GM10847 (cell line): ENCODE measurements around the gene PCSK2.

Experiments used
- POLR2A ChIP-seq: IDR thresholded peaks from 2 replicates; pipeline ENCODE4 v1.6.1; 2011; ENCODE audit not compliant: insufficient read length; ENCODE audit errors: extremely low read depth

The PCSK2 gene, protein sequence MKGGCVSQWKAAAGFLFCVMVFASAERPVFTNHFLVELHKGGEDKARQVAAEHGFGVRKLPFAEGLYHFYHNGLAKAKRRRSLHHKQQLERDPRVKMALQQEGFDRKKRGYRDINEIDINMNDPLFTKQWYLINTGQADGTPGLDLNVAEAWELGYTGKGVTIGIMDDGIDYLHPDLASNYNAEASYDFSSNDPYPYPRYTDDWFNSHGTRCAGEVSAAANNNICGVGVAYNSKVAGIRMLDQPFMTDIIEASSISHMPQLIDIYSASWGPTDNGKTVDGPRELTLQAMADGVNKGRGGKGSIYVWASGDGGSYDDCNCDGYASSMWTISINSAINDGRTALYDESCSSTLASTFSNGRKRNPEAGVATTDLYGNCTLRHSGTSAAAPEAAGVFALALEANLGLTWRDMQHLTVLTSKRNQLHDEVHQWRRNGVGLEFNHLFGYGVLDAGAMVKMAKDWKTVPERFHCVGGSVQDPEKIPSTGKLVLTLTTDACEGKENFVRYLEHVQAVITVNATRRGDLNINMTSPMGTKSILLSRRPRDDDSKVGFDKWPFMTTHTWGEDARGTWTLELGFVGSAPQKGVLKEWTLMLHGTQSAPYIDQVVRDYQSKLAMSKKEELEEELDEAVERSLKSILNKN

DNA sequence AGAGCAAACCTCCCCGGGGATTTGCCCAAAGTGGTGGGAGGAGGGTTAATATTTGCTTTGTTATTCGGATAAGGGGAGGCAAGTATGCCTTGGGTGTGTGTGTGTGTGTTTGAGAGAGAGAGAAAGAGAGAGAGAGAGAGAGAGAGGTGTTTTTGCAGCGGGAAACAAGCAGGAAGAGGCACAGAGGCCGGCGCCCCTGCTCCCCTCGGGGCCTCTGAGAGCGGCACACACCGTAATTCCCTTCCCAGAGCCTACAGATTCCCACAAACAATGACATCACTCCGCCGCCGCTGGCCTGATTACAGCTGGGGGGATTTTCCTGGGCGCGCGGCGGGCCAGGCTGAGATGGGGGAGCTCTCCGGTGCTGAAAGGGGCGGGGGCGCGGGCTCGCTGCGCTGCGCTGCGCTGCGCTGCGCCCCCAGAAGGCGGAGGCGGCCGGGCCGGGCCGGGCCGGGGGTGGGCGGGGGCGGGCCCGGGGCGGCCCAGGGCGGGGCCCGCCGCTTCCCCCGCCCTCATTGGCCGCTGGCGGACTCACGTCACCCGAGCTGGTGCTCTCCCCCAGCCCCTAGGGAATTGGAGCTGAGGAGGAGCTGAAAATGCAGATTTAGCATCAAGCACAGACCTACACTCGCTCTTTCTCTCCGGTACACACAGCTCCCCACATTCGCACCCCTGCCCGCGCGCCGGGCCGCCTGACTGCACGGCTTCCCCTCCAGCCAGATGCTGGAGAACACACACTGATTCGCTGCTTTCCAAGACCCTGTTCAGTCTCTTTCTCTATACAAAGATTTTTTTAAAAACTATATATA lies at the start of gene PCSK2:
Gene PCSK2, plus strand, starts transcription at position 631 of the 809 bp plus-strand sequence. CDS start 266 bp downstream, outside the sequence.
- no peak for TF ChIP-seq POLR2A

DNA sequence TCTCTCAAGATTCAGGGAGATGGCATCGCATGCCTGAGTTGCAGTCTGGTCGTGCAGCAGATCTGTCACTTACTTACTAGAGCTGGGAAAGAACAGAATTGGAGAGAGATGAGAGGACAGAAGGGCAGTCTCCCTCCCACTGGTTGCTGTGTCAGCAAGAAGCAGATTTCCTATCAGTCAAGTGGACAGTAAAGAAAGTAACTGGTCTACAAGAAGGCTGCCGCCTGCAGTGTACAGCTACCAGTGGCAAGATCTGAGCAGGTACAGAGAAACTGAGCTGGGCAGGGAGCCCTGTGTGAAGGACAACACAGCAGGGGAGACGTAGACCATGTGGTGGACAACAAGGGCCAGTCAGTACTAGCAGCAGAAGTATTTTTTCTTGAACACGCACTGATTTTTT lies 49.5 kb upstream of the PCSK2 start:
- TF ChIP-seq POLR2A: no peak

DNA sequence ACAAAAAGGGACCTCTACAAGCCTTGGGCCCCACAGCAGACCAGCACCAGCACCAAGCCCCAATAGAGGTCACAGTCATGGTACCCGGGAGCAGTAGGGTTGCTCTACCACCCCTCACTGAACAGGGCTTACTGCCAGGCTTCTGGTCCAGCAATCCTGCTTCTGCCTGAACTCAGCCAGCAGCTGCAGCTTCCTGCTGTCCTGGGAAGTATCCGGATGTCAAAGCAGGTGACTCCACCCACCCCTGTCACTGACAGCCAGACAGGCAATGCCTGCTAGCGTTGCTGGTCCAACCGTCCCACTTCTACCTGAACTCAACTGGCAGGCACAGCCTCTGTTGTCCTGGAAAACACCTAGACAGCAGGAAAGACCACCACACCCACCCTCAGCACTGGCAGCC lies 47.0 kb upstream of the PCSK2 start:
- no peak for TF ChIP-seq POLR2A

DNA sequence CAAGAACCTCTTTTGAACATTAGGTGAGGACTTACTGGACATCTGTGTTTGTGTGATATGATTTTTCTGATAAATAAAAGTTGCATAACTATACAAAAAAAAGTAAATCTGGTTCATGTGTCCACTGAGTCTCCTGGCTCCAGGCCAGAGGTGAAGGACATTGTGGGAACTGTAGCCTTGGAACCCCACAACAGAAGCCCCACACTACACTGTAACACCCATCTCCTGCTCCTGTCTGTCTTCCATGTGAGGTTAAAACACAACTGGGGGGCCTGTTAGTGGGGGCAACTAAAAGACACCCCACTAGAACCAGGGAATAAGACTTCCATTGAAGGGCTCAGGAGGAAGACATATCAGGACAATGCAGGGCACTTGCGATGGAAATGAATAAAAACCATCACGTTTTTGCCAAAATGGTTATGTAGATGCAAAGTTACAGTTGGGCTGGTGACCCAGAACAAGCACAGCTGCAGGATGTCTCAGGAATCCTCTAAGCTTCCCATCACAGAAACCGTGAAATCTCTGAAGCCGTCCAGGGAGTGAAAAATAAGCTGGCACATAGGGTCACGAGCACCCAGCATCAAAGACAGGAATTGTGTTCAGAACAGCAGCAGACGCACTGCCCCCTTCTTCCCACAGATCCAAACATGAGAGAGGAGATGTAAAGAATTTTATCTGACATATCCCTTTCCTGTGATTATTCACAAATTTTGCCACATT lies 36.7 kb upstream of the PCSK2 start:
- no peak for TF ChIP-seq POLR2A

DNA sequence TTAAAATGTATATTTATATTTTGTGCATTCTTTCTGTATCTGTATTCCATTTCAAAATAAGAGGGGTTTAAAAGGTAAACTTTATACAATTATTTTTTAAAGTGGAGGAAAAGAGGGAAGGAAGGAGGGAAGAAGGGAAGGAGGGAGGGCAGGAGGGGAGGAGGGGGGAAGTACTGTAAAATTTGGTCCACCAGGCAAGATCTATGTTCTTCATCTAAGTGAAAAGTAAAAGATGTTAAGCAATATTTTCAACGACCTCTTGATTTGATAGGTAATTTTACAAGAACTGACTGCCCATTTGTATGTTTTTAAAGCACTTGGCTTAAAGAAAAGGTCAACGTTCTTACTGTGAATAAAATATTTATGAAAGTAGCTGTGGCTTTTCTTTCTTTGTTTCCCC lies 29.8 kb upstream of the PCSK2 start:
- no peak for TF ChIP-seq POLR2A

DNA sequence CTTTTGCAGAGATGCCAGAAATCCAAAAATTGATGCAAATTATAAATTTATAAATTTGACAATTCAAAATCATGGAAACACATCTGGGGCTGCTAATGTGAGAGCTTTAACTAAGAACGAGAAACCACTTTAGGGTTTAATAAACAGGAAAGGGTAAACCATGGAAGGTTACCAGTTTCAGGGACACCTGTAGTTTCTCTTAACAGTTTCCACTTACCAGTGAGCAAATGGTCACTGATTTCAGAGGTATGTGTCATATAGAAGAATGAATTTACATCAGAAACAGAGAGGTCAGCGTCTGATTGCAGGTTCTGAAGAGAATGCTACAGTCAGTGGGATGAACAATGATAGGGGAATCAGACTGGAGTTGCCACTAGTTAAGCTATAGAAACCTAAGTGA lies 24.8 kb upstream of the PCSK2 start:
- TF ChIP-seq POLR2A: no peak

DNA sequence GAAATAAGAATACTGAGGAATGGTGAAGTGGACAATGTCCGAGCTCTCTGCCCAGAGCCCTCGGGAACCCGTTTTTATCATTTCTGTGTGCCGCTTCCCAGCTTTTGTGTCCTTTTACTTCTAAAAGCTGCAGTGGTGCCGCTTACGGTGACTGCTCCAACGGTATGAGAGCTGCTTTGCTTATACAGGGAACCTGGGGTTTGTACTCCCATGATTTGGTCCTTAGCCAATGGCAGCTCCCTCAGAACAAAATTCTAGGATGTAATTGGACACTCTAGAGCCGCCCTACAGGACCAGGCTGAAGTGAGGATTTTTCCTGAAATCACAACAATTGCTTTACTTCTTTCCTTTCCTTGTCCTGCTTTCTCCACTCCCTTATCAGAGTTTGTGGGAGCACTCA lies 24.2 kb upstream of the PCSK2 start:
- no peak for TF ChIP-seq POLR2A

DNA sequence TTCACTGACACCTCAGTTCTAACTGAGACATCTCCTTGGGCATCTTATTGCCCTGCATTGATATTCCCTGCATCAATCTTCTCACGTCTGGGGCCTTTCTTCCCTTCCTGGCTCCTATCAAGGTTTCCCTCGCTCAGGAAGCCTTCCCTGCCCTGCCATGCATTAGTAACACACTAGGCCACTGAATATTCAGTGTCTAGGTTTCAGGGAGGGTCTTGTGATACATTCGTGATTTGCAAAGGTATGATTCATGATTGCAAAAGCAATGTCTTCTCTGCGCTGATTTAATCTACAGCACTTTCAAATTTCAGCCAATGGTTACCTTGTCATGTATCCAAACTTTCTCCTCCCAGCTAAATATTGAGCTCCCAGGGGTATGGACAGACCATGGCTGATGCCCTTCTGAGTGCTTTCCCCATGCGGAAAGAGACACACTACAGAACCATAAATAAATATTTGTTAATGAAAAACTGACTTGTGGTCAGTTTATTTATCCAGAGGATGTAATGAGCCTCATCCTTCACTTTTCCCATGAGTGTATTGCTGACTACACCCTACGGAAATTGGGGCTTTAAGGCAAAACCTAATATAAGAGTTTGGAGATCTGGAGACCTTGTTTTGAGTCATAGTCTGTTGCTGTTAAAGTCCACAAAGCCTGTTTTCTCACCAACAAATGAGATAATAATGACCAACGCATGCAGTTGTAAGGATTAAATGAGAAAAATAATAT lies 21.6 kb upstream of the PCSK2 start:
- TF ChIP-seq POLR2A: no peak

DNA sequence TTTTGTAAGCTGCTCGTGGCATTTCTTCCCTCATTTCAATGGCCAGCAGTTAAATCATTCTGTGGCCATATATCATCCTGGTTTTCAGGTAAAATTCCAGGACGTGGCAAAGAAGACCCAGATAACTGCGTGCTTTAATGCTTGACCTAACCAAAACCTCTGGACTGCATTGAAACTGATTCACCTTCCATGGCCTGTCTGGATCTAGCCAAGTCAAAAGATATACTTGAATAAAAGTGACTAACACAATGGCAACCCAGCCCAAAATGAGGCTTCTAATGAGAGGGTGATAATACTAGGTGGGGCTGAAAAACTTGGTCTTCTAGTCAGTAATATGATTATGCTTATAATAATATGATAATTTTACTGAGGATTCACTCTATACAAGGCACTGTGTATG lies 16.5 kb upstream of the PCSK2 start:
- no peak for TF ChIP-seq POLR2A

DNA sequence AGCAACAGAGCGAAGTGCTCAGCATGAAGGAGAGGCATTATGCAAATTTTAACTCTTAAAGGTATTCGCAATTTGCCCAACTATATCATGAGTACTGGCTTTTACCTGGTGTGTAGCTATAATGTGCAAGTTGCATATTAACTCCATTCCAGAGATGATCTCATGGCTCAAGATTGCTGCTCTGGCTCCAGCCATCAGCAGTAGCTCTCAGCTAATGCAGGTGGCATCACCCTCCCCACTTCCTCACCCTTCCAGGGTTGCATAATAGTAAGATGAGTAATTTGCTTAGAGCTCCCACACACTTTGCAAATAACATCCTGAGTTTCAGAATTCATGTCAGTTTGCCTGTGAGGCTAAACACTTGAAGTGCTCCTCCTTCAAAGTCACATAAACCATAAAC lies 15.9 kb upstream of the PCSK2 start:
- no peak for TF ChIP-seq POLR2A

DNA sequence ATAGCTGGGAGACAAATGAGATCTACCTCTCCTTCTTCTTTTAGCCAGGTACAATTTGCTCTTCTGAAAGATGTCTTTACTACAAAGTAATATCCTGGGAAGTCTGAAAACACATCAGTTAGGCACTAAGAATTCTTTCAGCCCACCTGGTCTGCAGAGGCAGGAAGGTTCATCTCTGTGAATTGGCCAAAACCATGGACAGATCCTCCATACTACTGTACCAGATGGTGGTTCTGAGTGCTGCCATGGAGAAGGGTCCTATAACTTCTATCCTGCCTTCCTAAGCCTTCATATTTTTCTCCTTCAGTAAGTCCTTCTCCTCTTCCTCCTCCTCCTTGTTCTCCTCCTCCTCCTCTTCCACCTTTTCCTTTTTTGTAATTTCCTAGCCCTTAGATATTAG lies 11.7 kb upstream of the PCSK2 start:
- no peak for TF ChIP-seq POLR2A

DNA sequence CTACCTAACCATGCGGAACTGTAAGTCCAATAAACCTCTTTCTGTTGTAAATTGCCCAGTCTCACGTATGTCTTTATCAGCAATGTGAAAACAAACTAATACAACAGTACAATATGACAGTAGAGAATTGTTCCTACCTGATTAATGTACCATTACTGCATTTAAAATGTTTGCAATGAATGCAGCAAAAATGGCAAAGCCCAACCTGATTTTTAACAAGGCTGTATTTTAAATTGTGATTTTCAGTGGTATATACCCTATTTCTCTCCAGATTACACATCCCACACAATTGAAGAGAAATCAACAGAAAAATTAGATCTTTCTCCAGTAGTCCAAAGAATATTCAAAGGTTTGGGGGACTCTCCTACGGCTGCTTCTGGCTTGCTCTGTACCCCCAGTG lies 3.3 kb upstream of the PCSK2 start:
- no peak for TF ChIP-seq POLR2A

DNA sequence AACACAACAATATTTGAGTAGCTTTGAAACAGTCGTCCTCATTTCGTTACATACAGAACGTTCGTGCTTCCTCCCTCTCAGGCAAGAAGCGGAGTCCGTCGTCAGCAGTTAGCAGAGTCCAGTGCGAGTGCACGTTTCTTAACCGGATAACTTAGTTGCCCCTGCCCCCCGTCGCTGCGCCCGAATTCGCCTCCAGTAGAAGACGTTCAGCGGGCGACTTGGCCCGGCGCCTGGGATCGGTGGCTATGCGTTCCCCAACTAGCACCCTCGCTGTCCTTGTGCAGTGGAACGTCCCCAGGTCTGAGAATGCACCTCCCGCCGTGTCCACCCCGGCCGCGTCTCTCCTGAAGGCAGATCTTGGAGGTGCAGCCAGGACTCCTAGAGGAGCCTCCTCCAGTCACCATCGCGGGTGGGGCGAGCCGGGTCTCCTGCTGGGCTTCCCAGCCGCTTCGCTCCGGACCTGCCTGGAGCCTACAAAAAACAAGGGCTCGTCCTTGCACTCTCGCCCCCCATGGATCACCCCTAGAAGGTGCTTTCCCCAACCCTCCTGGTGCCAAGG lies 910 bp upstream of the PCSK2 start:
- no peak for TF ChIP-seq POLR2A

DNA sequence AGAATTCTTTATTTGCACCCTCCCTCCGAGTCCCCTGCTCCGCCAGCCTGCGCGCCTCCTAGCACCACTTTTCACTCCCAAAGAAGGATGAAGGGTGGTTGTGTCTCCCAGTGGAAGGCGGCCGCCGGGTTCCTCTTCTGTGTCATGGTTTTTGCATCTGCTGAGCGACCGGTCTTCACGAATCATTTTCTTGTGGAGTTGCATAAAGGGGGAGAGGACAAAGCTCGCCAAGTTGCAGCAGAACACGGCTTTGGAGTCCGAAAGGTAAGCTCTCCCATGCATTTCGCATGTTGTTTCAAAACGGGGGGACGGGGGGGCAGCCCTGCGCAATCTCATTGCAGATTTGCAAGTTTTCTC lies 357 bp downstream of the PCSK2 start:
- no peak for TF ChIP-seq POLR2A
